Ureter (tissue), 1 donor: ENCODE data around the gene FSTL3. TPM values are rescaled to one million over a fixed set of nuclear protein-coding genes. Genes with fewer than 3 reads are reported as not detected.

Experiments used
- DNase-seq: peaks from one replicate; pipeline ENCODE4 v3.0.0-alpha.2; 2020; ENCODE audit warnings: low spot score
- total RNA-seq: library from RNA; stranded (reverse); gene quantifications from one replicate; pipeline ENCODE4 v1.2.4, GENCODE V29; 2023
- donor health status: DM: yes; HTN: yes; CAD: no.

The FSTL3 gene
- total RNA-seq, 1 donor from 2014 or later, result 29.8 TPM

DNA sequence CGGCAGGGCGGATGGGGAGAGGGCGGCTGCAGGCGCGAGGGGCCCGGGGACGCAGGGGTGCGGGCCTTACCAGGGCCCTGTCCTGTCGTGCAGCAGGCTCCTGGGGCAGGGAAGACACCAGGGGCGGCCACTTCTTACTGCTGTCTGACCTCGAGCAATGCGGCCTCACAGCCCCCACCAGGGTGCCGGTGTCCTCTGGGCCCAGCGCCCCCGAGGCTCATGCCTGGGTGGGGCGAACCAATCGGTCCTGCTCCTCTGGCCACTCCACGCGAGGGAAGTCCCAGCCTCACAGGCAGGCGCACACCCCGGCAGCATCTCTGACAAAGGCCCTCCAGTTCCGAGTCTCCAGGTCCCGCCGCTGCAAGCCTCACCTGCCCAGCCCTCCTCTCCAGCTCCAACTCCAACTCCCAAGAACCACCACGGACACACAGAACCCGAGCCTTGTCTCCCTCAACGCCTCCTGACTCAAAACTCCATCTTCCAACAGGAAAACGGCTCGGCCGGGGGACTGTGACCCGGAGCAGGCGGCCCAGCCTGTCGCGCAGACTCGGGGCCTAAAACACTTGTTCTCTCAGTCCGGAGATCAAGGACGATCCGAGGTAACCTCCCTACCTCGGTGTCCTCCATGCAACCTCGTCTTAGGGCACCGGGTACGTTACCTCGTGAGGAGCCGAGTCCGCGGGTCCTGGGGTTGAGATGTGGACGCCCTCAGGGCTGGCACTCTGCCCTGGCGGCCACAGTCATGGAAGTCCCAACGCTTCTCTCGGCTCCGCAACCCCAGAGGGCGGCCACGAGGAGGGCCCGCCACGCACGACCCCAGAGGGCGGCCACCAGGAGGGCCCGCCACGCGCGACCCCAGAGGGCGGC is 30.0 kb upstream of the FSTL3 start:
- no peak for DNase-seq

DNA sequence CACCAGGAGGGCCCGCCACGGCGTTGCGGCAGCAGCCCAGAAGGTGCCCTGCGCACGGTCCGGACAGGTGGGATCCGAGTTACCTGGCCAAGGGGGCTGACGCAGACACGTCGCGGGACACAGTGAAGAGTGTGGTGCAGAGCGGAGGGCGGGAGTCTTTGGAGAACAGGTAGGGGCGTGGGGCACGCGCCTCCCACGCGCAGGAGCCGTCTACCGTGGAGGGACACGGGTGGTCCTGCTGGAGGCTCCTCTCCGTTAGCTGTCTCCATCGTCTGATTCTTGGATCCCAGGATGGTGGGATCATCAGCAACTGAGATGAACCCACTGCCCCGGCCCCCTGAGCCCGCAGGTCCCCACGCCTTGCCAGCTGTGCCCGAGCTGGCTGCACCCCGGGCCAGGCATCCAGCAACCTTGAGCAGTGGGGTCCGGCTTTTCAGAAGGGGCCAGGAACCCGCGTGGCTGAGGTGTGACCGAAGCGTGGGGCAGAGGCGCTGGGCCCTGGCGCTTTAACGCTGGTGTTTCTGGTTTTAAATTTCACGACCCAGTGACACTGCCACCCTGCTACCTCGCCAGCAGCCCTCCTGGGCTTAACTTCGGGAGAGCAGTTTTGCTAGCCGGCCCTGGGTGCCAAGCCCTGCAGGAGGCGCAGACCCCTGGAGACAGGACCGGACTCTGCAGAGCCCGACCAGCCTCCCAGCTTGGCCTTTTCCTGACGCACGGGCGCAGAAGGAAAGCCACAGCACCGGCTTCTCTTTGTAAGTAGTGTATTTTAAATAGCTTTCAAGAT is 29.2 kb upstream of the FSTL3 start:
- no peak for DNase-seq

DNA sequence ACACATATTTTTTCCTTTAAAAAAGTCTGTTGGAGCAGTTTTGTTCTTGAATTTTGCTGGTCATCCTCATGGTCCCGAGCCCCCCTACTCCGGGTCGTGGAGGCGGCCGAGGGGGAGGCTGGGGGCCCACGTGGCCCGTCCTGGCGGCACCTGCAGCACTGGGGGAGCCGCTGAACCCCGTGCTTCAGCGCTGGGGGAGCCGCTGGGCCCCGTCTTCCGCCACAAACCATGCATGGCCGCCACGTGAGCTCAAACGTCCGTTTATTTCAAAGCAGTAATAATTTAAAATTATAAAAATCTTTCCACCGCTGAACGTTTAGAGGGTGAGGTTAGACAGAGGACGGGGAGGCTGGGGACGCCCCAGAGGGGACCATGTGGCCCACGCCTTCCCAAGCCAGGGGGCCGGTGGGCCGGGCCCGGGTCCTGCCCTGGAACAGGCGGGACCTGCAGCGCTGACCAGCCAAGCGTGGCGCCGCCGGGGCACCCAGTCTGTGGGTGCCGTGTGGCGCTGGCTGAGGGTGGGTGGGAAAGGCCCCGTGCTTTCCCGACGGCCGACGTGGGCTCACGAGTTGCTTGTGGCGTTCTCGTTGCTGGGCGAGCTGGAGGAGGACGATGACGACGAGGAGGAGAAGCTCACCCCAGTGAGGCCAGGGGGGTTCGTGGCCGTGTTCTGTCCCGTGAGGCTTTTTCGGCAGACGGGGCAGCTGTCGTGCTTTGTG is 28.5 kb upstream of the FSTL3 start:
- no peak for DNase-seq

DNA sequence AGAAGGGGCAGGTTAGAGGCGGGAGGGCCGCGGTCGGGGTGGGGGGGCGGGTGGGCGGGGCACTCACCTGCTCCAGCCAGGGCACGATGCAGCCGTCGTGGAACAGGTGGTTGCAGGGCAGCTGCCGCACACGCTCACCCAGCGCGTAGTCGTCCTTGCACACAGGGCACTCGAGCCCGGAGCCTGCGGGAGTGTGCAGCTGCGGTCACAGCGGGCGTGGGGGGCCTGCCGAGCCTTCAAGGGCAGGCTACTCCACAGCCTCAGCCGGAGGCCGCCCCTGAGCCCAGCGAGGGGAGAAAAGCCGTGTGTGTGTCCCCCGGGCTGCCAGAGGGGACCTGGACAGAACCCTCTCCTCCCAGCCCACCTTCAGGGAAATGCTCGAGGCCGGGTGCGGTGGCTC is 27.9 kb upstream of the FSTL3 start:
- no peak for DNase-seq

DNA sequence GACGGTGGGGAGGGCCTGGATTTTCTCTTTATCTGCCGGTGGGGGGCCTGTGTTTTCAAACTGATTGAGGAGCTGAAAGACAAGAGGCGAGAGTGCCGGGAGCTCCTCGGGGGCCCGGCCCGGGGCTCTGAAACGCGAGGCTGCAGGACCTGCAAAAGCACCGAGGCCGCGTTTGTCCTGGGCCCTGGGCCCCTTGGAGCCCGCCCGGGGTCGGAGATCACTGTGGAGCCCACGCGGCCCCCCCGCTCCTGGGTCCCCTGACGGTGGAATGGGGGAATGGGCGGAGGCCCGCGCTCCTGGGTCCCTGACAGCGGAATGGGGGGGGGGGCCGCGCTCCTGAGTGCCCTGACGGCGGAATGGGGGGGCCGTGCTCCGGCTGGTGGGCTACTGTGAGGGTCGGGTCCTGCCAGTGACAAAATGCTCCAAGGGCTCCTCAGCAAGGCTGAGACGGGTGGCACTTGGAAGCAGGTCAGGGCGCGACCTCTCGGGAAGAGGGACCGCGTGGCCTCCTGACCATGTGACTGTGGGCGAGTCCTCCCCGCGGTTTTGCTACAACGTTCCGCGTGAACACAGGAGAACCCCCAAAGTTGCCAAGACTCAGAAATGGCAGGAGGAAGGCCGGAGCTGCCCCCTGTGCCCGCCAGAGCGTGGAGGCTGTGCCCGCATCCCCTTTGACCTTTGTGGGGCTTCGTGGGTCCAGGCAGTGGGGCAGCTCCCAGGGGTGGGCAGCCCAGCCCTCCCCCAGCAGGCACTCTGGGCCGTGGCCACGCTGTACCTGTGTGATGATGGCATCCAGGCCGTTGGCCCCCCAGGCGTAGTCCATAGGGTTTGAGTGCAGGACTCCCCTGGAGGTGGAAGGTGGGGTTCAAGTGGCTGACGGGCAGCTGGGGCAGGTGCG is 27.0 kb upstream of the FSTL3 start:
- no peak for DNase-seq

DNA sequence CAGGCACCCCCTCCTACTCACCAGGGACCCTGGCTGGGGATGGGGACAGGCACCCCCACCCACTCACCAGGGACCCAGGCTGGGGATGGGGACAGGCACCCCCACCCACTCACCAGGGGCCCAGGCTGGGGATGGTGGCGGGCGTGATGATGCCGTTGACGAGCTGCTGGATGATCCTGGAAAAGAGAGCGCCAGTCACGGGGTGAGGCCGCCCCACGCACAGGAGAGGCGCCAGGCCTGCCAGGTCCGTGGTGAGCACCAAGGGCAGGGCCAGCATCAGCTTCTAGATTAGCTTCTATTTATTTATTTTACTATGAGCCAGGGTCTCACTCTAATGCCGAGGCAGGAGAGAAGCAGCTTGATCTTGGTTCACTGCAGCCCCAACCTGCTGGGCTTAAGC is 26.1 kb upstream of the FSTL3 start:
- no peak for DNase-seq

DNA sequence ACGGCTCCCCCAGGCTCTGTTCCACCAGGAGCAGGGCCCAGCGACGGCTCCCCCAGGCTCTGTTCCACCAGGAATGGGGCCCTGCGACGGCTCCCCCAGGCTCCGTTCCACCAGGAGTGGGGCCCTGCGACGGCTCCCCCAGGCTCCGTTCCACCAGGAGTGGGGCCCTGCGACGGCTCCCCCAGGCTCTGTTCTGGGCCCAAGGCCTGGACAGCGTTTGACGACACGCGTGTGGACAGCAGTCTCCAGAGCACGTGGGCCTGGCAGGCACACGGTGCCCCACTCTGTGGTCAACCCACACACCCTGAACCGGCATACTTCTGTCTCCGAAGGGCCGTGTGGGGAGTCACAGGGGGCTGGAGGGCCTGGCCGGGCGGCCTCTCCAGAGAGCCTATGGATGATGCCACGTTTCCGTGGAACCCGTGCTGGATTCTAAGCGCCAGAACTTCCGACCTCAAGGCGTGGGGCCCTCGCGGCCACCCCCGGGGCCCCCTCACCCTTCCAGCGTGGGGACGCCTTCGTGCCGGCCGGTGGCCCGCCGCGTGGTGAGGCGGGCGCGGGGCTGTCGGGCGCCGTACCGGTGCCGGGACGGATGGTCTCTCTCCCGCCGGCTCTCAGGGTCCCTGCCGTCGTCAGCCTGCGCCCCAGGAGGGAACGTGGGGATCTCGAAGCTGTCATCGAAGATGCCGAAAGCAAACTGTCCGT is 24.9 kb upstream of the FSTL3 start:
- DNase-seq, result no peak

DNA sequence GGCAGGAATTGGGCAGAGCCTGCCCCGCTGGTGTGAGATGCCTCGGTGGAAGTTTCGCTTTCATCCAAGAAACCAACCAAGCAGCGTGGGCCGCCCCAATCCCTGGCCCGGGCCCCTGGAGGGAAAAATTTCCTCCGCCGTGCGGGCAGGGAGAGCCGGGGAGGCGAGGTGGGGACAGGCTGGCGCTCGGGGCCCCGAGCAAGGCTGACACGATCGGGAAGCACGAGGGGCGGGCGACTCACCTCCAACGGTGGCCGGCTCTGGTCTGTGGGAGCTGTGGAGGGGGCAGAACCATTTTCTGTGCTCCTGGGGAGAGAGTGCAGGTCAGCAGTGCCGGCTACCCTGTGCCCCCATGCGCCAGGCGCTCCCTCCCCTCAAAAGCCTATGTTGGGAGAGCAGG is 24.2 kb upstream of the FSTL3 start:
- DNase-seq, result no peak

DNA sequence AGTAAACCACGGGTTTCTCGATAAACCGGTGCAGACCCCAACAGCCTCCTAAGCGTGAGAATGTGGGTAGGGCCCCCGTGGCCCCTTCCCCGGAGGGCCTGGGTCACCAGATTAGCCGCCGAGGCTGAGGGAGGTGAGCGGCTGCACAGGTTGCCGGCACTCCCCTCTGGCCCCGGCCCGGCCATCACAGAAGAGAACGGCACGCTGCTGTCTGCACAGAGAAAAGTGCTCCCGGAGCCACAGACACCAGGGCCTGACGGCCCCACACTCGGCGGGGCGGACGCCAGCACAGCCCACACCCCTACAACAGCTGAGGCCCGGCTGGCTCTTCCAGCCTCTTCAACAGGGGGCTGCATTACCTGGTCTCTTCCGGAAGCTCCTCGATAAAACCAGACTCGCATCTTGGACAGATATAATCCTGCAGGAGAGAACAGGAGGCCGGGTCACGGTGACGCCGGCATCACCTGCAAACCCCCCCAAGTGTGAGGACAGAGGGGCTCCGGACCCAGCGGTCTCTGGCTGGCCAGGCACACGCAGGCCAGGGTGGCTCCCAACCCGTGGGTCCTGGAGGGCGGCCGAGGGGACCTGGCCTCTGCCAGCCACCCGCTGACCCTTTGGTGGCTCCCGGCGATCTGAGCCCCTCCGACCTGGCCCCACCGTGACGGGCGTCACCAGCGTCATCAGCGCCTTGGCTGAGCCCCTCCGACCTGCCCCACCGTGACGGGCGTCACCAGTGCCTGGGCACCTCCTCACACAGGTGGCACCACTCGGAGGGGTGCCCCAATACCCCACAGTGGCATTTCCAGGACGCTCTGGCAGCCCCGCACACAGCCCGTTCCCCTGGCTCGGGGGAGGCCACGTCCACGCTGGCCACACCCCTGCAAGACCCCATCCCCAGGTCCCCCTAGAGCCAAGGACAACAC is 23.5 kb upstream of the FSTL3 start:
- DNase-seq, result no peak

DNA sequence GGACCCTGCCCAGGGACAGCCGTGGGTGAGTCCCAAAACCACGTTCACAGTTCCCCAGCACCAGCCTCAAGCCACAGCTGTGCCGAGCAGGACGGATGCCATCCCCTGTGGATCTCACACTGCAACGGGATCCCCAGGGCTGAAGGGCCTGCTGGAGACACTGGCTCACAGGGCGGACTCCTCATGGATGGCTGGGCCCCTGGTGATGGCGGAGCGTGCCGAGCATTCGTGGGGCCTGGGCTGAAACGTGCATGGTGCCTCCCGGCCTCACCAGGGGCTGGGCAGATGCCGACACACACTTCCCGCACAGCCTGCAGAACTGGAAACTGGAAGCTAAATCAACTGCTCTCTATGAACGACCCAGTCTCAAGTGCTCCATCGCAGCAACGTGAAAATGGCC is 22.8 kb upstream of the FSTL3 start:
- DNase-seq, result no peak

DNA sequence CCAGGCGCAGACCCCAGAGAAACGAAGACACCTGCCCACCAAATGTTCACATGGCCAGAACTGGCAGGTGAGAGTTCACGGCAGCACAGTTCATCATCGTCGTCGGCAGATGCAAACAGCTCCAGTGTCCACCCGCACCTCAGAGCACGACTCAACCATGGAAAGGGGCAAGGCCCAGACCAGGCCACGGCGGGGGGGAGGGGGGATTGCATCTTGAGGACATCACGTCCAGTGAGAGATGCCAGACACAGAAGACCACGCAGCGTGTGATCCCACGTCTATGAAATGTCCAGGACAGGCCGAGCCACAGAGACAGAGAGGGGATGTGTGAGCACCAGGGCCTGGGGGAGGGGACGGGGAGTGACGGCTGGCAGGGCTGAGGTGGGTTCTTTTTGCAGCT is 20.5 kb upstream of the FSTL3 start:
- no peak for DNase-seq

DNA sequence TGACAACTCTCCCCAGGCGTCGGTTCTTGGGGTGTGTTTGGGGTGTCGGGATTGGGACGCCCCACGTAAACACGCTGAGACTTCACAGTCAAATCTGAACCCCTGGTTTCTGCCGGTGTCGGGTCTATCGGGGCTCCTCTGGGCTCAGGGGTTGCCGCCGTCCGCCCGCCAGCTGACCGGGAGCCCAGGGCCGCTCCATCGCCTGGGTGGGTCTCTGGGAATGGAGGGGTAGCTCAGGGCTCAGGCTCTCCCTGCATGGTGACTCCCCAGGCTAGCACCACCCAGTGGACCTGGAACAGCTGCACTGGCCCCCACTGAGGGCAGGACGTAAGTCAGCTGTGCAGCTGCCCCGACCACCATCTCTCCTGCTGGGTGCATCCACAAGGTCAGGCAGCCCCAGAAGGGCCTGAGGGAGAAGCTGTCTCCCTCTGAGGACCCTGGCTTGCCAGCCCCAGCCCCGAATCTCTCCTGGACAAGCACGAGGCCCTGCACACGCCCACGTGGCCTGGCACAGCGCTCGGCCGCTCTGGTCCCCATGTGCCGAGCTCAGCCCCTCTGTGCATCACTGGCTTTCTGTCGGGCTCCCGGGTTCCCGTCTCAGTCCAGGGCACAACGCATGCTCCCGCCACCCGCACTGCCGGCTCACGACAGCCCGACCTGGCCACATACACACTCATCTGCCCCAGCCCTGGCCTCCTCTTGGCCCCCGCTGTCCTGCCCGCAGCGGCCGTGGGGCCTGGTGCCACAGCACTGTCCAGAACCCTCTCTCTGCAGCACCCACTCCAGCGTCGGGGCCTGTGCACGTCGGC is 19.2 kb upstream of the FSTL3 start:
- no peak for DNase-seq

DNA sequence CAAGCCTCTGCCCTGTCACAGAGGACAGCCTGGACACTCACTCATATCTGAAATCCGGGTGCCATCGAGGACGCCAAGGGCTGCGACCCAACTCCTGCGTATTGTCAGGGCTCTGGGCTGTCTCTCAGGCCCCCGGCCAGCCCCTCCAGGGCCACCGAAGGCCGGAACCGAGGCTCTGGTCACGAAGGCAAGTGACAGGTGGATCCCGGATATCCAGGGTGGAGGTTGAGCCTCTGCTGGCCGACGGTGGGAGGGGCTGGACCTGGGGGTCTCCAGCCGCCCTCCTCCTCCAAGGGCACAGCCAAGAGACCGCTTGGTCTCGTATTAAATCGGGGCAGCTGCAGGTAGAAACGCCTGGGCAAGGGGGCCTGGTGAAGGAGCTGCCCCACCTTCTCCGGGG is 18.6 kb upstream of the FSTL3 start:
- no peak for DNase-seq

DNA sequence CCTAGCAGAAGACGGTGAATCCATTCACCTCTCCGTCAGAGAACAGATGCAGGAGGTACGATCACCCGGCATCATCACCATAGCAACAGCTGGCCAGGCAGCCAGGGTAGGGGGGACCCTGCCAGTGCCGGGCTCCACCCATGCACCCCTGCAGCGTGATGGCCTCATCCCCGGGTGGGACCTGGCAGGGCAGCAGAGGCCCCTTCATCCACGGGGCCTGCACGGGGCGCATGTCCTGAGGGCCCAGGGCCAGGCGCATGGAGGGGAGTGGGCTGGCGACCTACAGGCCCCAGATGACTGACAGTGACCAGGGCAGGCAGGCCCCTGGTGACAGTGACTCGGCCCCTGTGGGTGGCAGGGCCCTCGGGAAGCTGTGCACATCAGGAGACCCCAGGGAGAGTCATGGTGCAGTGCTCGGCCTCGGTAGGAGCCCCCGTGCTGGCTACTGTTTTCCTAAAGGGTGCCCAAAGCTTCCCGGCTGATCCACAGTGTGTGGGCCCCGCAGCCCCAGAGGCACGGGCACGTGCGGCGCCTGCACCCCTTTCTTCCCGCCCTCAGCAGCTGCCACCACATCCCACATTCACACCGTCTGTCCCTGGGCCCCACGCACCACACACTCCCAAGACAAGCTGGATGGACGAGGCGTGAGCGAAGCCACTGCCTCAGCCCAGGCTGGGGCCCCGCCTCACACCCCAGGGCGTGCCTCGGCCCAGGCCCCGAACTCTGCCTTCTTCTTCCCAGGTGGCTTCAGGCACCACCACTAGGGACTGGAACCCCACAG is 17.9 kb upstream of the FSTL3 start:
- DNase-seq, result no peak

DNA sequence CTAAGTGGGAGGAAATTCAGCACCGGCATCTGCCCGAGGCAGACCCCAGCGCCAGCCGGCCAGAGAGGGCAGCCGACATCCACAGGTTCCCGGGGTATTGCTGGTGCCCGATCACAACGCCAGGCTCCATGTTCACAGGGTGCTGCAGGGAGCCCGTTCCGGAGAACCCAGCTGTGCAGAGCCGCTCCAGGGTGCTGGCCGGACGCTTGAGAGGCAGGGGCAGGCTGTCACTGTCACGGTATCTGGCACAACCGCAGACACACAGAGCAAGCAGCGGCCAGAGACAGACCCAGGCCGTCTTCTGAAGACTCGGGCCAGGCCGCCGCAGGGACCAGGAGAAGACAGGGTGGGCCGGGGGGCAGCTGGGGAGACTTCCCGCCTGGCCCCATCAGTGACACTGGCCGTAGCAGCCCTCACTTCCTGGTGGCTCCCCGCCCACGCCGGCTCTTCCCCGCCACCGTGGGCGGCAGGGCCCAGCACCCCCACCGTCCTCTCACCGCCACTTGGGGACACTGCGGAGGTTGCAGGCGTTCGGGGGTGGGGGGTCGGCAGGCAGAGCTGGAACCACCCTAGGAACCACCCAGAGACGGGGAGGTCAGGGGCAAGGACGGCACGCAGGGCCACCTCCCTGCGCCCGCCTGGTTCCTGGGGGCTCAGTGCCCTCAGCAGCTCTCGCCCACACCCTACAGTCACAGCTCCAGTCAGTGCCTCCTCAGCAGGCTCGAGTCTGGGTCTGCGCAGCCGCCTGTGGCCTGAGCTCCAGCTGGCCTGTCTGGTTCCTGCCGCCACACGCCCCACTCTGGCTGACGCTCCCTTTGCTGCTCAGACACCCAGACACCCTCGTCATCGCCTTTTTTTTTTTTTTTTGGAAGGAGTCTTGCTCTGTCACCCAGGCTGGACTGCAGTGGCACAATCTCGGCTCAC is 17.0 kb upstream of the FSTL3 start:
- peak; percentile 83 for DNase-seq

DNA sequence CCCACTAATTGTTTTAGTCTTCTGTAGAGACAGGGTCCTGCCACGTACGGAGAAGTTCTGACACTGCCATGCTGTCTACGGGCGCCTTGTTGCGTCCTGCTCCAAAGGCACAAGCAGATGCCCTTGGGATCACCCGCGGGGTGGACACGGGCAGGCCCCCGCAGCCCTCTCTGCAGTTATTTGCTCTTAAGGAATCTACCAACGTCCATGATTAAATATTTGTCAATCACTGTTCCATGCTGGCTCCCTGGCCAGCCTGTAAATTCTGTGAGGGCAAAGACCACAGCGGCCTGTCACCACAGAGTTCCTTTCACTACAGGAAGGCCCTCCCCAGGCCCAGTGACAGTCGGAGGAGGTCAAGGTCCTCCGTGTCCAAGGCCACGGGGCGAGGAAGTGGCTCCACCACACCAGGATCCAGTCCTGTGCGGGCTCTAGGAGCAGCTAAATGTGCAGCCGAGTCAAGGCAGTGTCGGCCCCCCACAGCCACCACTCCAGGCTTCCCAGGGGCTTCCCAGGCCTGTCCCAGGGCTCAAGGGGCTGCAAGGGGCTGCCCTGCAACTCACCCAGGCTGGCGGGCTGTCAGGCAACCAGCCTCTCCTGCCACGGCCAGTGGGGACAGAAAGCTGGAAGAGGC is 15.3 kb upstream of the FSTL3 start:
- DNase-seq, result no peak
